Osteoblast (primary cell): ENCODE results near the gene HK2. TPM values are rescaled to one million over a fixed set of nuclear protein-coding genes. Genes with fewer than 3 reads are reported as not detected.

Experiments
- DNase-seq: peaks from one replicate; pipeline ENCODE4 v3.0.0; 2011; ENCODE audit warnings: low spot score, mixed read lengths; ENCODE audit not compliant: insufficient read length; ENCODE audit errors: missing footprints
- H2AFZ ChIP-seq: 2 replicates; pipeline ENCODE4 v1.6.0; 2011; ENCODE audit warnings: mild to moderate bottlenecking, low read length
- H3K27ac ChIP-seq: 2 replicates; pipeline ENCODE4 v1.5.1; 2011; ENCODE audit warnings: mild to moderate bottlenecking, low read depth, low read length, moderate library complexity
- H3K27me3 ChIP-seq: 2 replicates; pipeline ENCODE4 v1.6.0; 2012; ENCODE audit warnings: mild to moderate bottlenecking, control low read depth, inconsistent platforms, low read length, moderate library complexity; ENCODE audit not compliant: insufficient read depth
- H3K36me3 ChIP-seq: 2 replicates; pipeline ENCODE4 v1.5.1; 2011; ENCODE audit warnings: mild to moderate bottlenecking, low read length, control low read depth, moderate library complexity; ENCODE audit not compliant: insufficient read depth
- H3K4me1 ChIP-seq: 2 replicates; pipeline ENCODE4 v1.5.1; 2011; ENCODE audit warnings: mild to moderate bottlenecking, low read length, control low read depth, moderate library complexity; ENCODE audit not compliant: insufficient read depth
- H3K4me2 ChIP-seq: 2 replicates; pipeline ENCODE4 v1.6.0; 2011; ENCODE audit warnings: mild to moderate bottlenecking, low read length; ENCODE audit not compliant: insufficient read depth
- H3K4me3 ChIP-seq: fragments of 200-600 bp; sonication (generic); 3 replicates; pipeline ENCODE4 v1.5.1; 2012; ENCODE audit warnings: mild to moderate bottlenecking, low read length, inconsistent platforms; ENCODE audit not compliant: insufficient read depth
- H3K79me2 ChIP-seq: 2 replicates; pipeline ENCODE4 v1.6.0; 2012; ENCODE audit warnings: mild to moderate bottlenecking, low read length, control low read depth, inconsistent platforms; ENCODE audit not compliant: insufficient read depth
- H3K9me3 ChIP-seq: 2 replicates; pipeline ENCODE4 v1.5.1; 2011; ENCODE audit warnings: low read depth, low read length, control low read depth
- H4K20me1 ChIP-seq: 2 replicates; pipeline ENCODE4 v1.6.0; 2012; ENCODE audit warnings: mild to moderate bottlenecking, low read length, control low read depth; ENCODE audit not compliant: insufficient read depth
- total RNA-seq: library from RNA; depleted of rRNA; stranded (reverse); fragments of >200 nt; gene quantifications from 2 replicates; pipeline ENCODE4 v1.2.3, GENCODE V29; 2012
- TF ChIP-seq, protein P1 (sequence below): IDR thresholded peaks from 2 replicates; pipeline ENCODE4 v1.5.1; 2011; ENCODE audit warnings: mild to moderate bottlenecking, low read depth, low read length, moderate library complexity; ENCODE audit errors: extremely low read depth

Gene HK2
- total RNA-seq, 1 donor, result 76.4 TPM

GRCh38 chr2:74939919-74940812 lies 106.2 kb downstream of the HK2 start:
- no peaks in the 10 kb centered on the region for H3K9me3 ChIP-seq
- H3K36me3 ChIP-seq, result no peaks in the 10 kb centered on the region
- TF ChIP-seq, protein P1, sequence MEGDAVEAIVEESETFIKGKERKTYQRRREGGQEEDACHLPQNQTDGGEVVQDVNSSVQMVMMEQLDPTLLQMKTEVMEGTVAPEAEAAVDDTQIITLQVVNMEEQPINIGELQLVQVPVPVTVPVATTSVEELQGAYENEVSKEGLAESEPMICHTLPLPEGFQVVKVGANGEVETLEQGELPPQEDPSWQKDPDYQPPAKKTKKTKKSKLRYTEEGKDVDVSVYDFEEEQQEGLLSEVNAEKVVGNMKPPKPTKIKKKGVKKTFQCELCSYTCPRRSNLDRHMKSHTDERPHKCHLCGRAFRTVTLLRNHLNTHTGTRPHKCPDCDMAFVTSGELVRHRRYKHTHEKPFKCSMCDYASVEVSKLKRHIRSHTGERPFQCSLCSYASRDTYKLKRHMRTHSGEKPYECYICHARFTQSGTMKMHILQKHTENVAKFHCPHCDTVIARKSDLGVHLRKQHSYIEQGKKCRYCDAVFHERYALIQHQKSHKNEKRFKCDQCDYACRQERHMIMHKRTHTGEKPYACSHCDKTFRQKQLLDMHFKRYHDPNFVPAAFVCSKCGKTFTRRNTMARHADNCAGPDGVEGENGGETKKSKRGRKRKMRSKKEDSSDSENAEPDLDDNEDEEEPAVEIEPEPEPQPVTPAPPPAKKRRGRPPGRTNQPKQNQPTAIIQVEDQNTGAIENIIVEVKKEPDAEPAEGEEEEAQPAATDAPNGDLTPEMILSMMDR, result no peak
- no peak overlapping the region for H3K4me3 ChIP-seq
- no peak overlapping the region for H2AFZ ChIP-seq
- H3K79me2 ChIP-seq, result no peaks in the 10 kb centered on the region
- H3K4me1 ChIP-seq, result peaks cover 1% of the 10 kb centered on the region
- H3K27ac ChIP-seq, result no peak overlapping the region
- DNase-seq, result no peak
- no peaks in the 10 kb centered on the region for H4K20me1 ChIP-seq
- no peak overlapping the region for H3K4me2 ChIP-seq
- H3K27me3 ChIP-seq, result peaks cover 8% of the 10 kb centered on the region

DNA sequence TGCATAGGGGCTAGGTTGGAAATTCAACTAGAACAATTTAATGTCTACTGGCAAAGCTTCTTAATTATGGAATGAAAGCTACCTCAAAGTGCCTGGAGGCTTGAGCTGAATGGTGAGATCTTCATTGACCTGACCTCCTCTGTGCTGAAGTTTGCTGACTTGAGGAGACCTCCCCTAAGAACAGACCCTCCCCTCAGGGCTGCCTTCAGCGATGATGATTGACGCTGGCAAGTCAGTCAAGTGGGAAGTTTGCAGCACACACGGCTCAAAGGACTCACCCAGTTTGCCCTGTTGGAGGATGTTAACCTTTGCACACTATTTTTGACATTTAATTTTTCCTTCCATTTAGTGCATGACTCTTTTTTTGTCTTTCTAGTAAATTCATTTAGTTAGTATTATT lies 107.4 kb downstream of the HK2 start:
- Histone ChIP-seq H3K27me3 (peaks cover 8% of the 10 kb centered on the region), H3K79me2 (no peaks in the 10 kb centered on the region), H3K27ac (no peak overlapping the region), H3K4me3 (no peak overlapping the region), H3K4me1 (peaks cover 7% of the 10 kb centered on the region), H2AFZ (no peak overlapping the region), H3K36me3 (no peaks in the 10 kb centered on the region), H3K9me3 (no peaks in the 10 kb centered on the region), H4K20me1 (no peaks in the 10 kb centered on the region), H3K4me2 (no peak overlapping the region)
- no peak for DNase-seq
- TF ChIP-seq, protein P1, result no peak

DNA sequence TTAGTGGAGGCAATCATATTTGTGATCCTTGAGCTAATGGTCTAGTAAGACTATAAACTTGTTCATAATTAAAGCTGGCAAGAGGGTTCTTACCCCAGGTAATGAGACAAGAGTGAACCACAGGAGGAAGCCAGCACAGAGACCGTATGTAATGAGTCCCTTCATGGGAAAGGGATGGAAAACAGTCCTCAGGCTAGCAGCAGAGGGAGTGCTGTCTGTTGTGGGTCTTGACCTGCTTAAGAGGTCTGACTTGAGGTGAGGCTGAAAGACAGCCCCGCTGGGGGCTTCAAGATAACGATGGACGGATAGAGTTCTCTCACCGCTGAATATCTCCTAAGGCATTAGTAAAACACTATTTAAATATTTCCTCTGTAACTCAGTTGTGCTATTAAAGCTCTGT lies 108.3 kb downstream of the HK2 start:
- H3K9me3 ChIP-seq, result no peaks in the 10 kb centered on the region
- peaks cover under 1% of the 10 kb centered on the region for H3K27me3 ChIP-seq
- H4K20me1 ChIP-seq, result no peaks in the 10 kb centered on the region
- no peaks in the 10 kb centered on the region for H3K36me3 ChIP-seq
- no peak overlapping the region for H3K4me2 ChIP-seq
- H2AFZ ChIP-seq, result no peak overlapping the region
- DNase-seq, result no peak
- no peak overlapping the region for H3K27ac ChIP-seq
- H3K4me3 ChIP-seq, result no peak overlapping the region
- no peaks in the 10 kb centered on the region for H3K79me2 ChIP-seq
- TF ChIP-seq, protein P1, result no peak
- peaks cover 7% of the 10 kb centered on the region for H3K4me1 ChIP-seq

Other genes starting within 250 kb of the HK2 start
- gene M1AP, start 185.8 kb upstream of the HK2 start, total RNA-seq, result under 0.01 and 0.29 TPM in 2 replicates
- 7.2 and 7.7 TPM in 2 replicates for gene SEMA4F, start 179.9 kb upstream of the HK2 start, total RNA-seq
- gene POLE4, start 124.5 kb downstream of the HK2 start, total RNA-seq, result 18.9 and 23.5 TPM in 2 replicates